Hypothalamus (tissue), 51 donors: ENCODE results near the gene POU2F1.

Experiments
- DNase-seq, 51 donors: peaks; one replicate each; lab custom pipeline; 2025; lab: John Stamatoyannopoulos, UW

Gene POU2F1

DNA sequence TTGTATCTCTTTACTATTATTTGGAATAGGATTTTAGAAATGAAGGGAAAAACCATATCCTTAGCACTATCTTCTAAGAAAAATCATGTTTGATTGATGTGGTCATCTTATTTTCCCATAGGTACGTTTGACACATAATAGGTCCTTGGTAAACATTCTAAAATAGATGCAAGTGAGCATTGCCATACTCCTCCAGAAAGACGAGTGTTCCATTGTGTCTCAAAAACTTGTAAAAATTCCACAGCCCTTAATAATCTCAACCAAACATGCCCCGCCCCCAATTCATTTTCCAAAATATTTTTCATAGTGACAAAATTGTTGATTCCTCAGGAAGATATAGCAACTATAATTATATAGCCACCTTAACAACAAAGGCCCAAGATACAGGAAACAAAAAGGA, 184.2 kb downstream of the POU2F1 start:
- no peak for DNase-seq

DNA sequence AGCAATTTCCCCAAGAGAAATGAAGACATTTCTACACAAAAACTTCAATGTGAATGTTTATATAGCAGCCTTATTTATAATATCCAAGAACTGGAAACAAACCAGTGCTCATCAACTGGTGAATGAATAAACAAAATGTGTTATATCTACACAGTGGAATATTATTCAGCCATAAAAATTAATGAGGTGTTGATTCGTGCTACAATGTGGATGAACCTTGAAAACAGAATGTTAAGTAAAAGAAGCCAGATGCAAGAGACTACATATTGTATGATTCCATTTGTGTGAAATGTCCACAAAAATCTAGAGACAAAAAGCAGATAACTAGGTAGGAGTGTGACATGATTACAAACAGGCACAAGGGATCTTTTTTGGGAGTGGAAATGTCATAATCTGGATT, 187.7 kb downstream of the POU2F1 start:
- no peak for DNase-seq

DNA sequence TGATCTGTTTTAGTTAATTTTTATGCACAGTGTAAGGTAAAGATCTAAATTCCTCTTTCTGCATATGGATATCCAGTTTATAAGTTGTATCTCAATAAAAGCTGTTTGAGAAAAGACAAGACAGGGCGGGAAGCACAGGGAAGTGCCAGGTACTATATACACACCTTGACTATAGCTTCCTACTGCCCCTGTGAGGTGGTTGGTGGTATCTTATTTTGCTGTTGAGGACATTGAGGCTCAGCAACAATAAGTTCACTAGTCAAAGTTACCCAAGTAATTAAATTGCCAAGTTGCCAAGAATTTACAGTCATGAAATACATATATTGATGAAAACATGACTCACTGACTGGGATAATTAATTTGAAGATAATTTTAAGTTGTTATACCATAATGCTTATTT, 188.5 kb downstream of the POU2F1 start:
- no peak for DNase-seq

DNA sequence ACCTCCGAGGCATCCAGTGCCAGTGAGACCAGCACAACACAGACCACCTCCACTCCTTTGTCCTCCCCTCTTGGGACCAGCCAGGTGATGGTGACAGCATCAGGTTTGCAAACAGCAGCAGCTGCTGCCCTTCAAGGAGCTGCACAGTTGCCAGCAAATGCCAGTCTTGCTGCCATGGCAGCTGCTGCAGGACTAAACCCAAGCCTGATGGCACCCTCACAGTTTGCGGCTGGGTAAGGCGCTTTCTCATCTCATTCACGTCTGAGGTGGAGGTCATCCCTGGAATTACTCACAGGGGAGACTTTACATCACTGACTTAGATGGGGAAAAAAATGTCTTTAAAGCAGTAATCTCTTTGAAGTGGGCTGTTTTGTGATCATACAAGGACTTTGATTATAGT, 191.4 kb downstream of the POU2F1 start:
- DNase-seq: no peak

DNA sequence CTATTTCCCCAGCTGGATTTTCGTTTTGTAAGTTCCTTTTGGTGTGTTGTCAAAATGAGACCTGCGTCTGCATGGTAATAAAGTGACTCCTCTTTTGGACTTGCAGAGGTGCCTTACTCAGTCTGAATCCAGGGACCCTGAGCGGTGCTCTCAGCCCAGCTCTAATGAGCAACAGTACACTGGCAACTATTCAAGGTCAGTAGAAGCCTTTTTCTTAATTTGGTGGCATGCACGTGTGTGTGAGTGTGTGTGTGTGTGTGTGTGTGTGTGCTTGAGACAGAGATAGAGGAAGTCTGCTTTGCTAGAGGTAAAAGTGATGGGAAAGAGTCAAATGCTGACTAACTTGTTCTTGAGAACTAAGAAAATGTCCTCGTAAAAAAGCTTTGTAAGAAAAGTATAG, 192.2 kb downstream of the POU2F1 start:
- DNase-seq: no peak

DNA sequence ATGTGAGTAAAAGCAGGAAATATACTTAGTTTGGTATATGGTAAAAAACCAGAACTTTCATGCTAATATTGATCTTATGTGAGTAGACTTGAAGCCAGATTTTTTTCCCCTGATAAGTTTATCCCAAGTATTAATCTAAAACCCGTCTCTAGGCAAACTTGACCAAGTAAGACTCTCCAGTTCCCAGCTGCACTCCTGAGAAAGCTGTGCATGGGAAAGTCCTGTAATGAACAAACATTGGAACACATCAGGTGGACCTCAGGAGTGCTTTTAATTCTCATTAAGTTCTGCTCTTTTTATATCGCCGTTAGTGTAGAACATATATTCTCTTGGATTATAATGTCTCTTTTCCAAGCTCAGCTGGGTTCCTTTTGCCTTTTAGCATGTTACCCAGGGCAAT, 192.6 kb downstream of the POU2F1 start:
- no peak for DNase-seq

DNA sequence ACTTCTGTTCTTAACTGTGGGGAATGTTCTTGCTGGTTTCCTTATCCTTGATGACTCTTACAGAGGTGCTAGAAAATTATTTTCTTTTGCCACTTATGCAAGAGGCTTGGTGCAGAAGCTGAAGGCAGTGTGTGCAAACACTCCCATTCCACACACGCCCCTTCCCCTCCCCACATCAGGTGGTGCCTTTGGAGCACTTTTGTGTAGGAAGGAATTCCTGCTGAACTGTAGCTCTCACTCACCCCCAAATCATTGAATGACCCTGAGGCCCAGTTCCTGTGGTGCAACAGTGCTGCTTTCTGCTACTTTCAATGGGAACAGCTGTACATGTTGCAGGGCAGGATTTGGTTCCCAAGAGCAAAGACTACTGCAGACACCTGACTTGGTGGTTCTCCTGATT, 195.8 kb downstream of the POU2F1 start:
- DNase-seq: no peak

DNA sequence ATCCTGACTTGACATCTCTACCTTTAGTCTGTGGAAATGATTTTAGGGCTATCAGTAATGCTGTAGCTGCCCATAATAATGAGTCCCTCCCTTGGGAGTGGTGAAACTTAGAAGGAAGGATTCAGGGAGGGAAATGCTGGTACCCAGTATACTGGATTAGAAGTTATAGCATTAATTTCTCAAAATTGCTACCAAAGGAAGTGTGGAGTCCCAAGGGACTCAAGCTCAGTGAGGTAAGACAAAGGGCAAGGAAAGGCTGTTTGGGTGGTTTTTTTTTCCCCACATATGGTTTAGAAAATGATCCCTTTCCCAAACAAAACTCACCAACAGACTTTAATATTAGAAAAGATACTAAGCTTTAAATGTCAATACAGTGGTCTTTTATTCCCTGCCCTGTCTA, 197.7 kb downstream of the POU2F1 start:
- no peak for DNase-seq

DNA sequence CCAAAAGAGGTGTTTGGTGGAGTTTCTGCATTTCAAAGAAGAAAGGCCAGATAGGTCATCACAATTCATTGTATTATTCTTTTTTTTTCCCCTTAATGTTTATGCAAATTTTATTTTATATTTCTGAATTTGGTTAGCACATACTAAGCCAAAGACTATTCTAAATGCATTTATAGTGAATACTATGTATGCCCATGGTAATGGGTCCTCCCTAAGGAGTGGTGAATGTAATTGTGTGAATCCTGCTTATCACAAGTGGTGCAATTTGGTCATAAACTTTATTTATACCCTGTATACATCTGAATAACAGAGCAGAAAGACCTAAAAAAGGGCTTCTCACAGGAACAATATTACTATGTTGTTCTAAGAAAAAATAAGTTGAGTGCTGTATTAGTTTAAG, 198.6 kb downstream of the POU2F1 start:
- DNase-seq: no peak

DNA sequence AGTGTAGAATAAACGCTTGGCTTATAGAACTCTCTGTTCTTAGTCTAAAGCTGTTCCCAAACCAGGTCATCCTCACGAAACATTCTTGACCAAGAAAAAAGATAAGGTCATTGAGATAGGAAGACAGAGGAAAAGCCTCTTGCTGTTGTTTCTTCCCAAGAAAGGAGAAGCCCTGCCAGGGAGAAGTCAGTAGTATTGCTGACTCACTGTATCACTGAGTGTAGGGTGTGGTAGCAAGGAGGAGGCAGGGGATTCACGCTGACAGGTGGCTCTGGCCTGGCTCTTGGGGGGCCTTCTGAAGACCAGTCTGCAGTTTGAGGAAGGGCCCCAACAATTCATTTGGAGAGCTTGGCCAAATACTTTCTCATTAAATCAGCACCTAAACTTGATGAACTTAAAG, 199.8 kb downstream of the POU2F1 start:
- no peak for DNase-seq

DNA sequence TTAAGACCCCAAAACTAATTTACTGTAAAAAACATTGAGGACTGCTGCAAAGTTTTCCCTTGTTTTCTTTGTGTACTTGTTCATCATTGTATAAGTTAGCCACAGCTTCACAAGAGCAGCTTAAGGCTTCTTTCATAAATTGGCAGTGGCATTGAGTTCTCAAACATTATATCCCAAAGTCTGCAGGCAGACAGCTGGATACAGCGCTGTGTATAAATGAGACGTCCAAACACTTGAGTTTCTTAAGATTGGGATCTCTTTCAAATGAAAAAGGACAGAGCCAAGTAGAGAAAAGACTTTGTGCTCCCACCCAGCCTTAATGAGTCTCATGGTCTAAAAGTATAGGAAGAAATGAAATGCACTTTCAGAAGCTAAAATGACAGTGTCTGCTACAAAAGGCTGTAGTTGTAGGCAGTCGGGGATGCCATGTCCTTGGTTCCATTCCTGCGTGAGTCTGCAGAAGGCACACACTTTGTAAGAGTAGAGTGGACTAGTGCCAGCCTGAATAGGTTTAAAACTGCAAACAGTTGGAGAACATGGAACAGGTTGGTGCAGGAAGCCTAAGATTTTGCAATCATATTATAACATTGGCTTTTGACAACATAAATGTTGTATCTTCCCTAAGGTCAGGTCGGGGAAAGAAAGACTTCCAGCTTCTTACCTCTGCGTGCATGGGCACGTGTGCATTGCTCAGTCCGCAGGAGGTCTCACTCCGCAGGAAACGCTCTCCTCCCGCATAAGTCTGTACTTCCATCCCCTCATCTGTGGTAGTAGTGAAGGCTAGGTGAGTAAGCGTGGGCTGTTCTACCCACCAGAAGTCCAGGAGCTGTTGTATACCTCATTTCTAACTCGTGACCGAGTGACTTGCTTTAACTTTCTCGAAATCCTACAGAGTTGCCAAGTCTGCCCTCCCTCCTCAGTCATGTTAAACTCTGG, 203.3 kb downstream of the POU2F1 start:
- DNase-seq: no peak

DNA sequence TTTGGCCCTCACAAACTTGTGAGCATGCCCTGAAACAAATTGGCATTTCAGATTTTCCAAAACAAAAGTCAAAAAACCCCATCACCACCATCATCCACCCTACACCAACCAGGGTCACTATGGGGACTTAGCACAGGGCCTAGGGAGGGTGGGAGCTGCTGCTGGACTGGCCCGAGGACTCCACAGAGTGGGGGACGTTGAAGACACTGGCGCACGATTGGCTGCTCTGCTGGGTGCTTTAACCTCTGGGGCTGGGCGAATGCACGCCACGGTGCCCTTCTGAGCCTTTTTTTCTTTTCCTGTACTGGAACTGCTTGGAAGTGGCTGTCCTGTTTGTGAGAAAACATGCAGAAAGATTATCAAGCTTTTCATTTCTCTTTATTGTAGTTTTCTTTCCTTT, 204.8 kb downstream of the POU2F1 start:
- DNase-seq: no peak

DNA sequence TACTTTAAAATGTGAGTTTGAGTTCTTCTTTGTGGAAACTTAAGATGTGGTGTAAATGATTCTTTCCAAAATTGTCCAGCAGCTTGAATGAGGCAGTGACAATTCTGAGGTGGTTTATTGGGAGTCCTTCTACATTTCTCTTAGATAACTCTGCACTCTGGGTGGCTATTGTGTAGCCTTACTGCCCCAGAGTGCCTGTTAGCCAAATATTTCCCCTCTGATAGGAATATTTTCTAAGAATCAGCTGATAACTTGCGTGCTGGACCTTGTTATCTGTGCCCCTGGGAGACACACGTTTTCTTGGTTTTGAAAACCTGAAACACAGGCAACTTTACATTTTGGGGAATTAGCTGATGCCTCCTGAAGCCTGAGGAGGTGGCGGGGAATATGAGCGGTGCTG, 206.0 kb downstream of the POU2F1 start:
- no peak for DNase-seq

DNA sequence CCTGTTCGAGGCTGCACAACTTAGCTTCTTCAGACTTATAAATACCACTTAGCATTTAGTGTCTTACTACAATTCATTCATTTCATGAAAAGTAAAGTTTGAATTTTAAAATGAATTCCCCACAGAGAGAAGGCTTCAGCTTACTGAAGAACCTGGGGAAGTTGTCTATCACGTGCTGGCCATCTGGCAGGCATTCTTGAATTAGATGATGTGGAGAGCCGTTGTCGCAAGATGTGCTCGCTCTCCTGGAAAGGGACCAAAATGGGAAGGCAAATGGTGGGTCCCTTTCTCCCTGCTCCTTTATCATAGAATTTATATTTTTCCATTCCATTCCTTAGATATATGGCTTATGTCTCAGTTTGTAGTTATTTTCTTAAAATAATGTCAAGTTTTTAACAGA, 207.2 kb downstream of the POU2F1 start:
- DNase-seq: no peak

DNA sequence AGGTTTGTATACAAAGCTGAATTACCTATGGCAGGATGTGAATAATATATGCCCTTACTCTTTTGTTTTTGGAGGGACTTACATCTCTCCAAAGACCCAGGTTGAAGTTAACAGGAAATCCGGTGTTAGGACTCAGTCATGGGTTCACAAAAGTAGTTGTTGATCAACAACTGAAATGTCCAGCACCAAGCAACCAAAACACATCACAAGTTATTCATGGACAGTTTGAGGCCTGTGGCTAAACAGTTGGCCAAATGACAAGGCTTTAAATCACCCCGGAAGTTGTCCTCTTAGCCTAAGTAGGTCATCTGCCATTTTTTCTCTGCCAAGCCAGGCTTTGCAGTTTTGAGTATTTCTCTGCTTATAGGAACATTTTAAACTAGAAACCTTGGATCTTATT, 207.7 kb downstream of the POU2F1 start:
- no peak for DNase-seq

DNA sequence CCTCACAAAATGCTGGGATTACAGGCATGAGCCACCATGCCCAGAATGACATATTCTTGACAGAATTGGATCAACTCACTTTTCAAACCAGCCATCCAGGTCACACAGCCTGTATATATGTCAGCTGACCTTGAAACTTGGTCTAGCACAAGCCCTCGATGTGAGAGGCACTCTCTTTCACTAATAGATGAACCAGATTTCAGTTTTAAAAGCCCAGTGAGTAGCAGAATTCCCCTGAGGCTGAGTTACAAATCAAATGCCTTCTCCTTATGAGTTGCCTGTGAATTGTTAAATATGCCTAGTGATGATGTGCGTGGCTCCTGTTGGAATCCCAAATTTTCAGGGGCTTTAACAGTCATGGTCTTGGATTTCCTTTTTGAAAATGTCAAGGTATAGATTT, 208.9 kb downstream of the POU2F1 start:
- DNase-seq: peak in 1 of 51 donors; percentile 52

DNA sequence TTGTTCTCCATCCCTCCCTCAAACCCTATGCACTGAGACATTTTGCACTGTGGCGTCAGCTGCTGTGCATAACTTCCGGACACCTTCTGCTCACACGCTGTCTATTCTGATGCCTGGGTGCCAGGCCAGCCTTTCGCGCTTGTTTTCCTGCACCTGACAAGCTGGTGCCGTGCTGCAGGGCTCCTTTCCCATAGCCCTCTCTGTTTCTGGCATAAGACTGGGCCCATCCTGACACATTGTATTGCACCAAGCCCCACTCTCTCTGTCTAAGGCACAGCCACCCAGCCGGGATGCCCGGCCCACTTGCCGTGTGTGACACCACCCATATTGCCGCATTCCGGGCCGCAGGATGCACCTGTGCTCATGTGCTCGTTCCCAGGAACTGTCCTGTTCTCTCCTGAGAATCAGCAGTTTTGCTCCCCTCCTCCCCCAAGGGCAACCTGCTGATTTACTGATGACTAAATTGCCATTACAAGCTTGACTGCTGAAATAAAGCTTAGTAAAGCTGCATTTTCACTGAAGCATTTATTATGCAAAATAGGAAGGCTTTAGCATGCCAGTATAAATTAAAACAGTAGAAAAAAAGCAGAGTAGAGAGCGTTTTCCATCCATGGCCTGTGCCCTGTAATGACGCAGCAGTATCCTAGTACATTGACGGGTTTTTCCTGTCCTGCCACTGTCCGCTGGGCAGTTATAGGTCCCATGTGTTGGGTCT, 209.6 kb downstream of the POU2F1 start:
- peak in 1 of 51 donors; percentile 37 for DNase-seq

DNA sequence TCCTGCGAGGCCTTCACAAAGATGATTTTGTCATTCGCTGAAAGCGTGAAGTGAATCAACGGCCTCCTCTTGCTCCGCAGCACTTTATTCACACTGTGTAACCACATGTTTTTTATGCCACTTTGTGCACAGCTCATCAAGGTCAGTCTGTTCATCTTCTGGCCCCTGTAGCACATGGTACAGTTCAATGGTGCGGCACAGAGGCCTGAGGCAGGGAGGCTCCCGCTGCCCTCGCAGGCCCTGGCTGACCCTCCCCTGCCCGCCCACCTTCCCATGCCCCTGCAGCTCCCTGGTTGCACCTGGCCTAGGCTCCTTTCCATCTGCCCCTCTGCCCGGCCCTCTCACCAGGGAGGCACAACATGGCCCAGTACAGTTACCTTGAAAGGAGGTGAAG, 210.2 kb downstream of the POU2F1 start:
- no peak for DNase-seq

DNA sequence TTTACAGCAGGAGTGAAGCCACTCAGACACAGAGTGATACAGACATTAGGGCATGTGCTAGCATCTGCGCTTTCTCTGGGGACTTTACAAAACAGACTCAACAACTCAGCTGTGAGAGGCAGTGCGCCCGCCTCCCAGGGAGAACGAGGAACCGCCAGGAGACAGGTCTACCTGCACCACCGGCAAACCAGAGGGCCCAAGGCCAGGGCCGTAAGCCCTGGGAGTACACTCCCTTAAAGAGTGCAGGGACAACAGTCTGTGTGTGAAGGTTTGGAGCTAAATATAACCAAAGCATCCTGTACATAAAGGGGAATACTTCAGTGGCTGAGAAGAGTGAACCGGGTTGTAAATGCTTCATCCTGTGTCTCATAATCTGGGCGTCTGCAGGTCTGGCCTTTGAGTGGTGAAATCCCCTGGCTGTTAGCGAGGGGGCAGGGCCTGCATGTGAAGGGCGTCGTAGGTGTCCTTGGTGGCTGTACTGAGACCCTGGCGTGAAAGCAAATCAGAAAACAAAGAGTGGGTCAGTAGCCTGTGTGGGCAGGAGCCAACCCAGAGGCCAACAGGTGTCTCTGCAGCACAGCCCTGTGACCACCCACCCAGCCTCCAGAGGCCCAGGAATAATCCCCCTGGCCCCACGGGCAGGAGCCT, 210.7 kb downstream of the POU2F1 start:
- no peak for DNase-seq

DNA sequence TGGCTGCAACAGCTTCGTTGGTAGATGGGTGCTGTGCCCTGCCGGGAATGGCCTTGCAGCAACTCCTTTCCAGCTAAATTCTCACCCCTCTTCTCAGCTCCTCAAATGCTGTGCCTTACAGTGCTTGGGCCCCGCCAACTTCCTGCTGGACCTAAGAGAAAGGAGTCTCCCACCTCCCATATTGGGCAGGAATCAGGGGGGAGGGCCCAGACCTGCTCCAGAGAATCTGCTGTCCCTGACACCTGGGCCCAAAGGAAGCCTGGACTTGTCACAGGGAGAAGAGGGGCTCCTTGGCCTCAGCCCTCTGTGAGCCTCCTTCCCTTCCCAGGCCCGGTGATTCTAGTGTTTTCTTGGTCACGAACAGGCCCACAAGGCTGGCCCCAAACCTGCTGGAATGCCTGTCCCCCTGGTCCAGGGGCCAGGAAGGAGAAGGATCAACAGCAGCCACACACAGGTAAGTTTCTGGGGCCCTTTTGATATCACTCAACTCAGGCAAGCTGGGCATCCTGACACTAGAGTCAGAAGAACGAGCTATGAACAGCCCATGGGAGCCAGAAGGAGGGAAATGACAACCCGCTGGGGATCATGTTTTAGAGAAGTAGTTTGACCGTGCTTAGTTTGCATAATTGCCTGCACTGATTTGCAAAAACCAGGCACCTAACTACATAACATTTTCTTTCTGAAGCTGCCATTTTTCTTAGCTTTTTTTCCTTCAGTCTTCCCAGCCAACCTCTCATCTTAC, 211.4 kb downstream of the POU2F1 start:
- no peak for DNase-seq

DNA sequence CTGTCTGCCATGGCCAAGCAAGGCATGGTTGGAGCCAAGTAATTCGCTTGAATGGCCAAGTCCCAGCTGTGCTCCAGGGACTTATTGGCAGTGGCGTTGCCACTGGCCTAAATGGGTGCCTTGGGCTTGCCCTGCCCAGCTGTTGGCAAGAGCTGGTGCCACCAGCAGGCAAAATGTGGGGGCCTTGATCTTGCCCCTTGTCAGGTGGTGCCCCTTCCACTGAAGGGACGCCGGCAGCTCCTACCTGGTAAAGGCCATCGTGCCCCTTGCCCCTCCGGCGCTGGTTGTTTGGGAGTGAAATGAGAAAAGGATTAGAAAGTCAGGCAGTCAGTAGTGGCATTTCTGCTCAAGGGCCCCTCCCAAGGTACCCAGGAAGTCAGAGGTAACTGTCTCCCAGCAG, 212.1 kb downstream of the POU2F1 start:
- no peak for DNase-seq
